ENCODE measurements around the gene DUSP28. TPM values are rescaled to one million over a fixed set of nuclear protein-coding genes. Genes with fewer than 3 reads are reported as not detected.

Gene DUSP28
- total and polyA plus RNA-seq, 2 donors from 2014 or later = 5.9 to 7.0 TPM

GRCh38 chr2:240588006-240588655 lies 28.0 kb downstream of the DUSP28 start:
- H3K4me1 ChIP-seq (ENCODE audit: control insufficient read depth in 2 of 3, insufficient read depth in 2 of 3, low read depth in 1 of 3, low read length in 3 of 3) = peaks cover 6 to 28% (median 25%) of the 10 kb centered on the region in 3 donors
- intact Hi-C loops (cut with DNase I) = no loop called here
- no peak for FAIRE-seq
- TF ChIP-seq CTCF (IDR thresholded peaks at IDR 0.05; ENCODE audit: borderline replicate concordance, extremely low read depth, insufficient read depth) = no peak
- H3K9me3 ChIP-seq (ENCODE audit: control insufficient read depth in 2 of 3, insufficient read depth in 1 of 3, low read length in 3 of 3) = no peaks in the 10 kb centered on the region
- peak in 1 of 5 donors; percentile 50 for DNase-seq
- H3K27me3 ChIP-seq (ENCODE audit: control insufficient read depth, insufficient read depth, low read length) = no peaks in the 10 kb centered on the region
- peaks cover 2 to 14% (median 8%) of the 10 kb centered on the region in 3 donors for H3K36me3 ChIP-seq (ENCODE audit: control insufficient read depth in 2 of 3, insufficient read depth in 3 of 3, low read length in 3 of 3)
- peak overlapping the region in 2 of 3 donors; percentile 67 to 97 for H3K4me3 ChIP-seq (ENCODE audit: low read length in 3 of 3)
- H3K9ac ChIP-seq (ENCODE audit: low read length in 3 of 3) = peak overlapping the region in 1 of 3 donors; percentile 75
- H3K27ac ChIP-seq (ENCODE audit: low read depth in 2 of 2, low read length in 2 of 2) = no peak overlapping the region

- Histone ChIP-seq H3K9ac (ENCODE audit: low read length in 3 of 3) (no peak overlapping the region), H3K27me3 (ENCODE audit: control insufficient read depth, insufficient read depth, low read length) (no peaks in the 10 kb centered on the region), H3K9me3 (ENCODE audit: control insufficient read depth in 2 of 3, insufficient read depth in 1 of 3, low read length in 3 of 3) (no peaks in the 10 kb centered on the region), H3K27ac (ENCODE audit: low read depth in 2 of 2, low read length in 2 of 2) (no peak overlapping the region), H3K4me1 (ENCODE audit: control insufficient read depth in 2 of 3, insufficient read depth in 2 of 3, low read depth in 1 of 3, low read length in 3 of 3) (peaks cover 6 to 28% (median 25%) of the 10 kb centered on the region in 3 donors), H3K4me3 (ENCODE audit: low read length in 3 of 3) (no peak overlapping the region), H3K36me3 (ENCODE audit: control insufficient read depth in 2 of 3, insufficient read depth in 3 of 3, low read length in 3 of 3) (peaks cover 2 to 14% (median 8%) of the 10 kb centered on the region in 3 donors)
- no peak for FAIRE-seq
- intact Hi-C loops (cut with DNase I) = no loop called here
- TF ChIP-seq CTCF (IDR thresholded peaks at IDR 0.05; ENCODE audit: borderline replicate concordance, extremely low read depth, insufficient read depth) = no peak
- peak in 1 of 5 donors; percentile 39 for DNase-seq
Measured at GRCh38 chr2:240588669-240589068, 28.5 kb downstream of the DUSP28 start.

GRCh38 chr2:240589375-240589774 lies 29.2 kb downstream of the DUSP28 start:
- Histone ChIP-seq H3K36me3 (ENCODE audit: control insufficient read depth in 2 of 3, insufficient read depth in 3 of 3, low read length in 3 of 3) (peaks cover 2 to 14% (median 8%) of the 10 kb centered on the region in 3 donors), H3K9me3 (ENCODE audit: control insufficient read depth in 2 of 3, insufficient read depth in 1 of 3, low read length in 3 of 3) (no peaks in the 10 kb centered on the region), H3K27ac (ENCODE audit: low read depth in 2 of 2, low read length in 2 of 2) (peak overlapping the region in 1 of 2 donors; percentile 55), H3K4me1 (ENCODE audit: control insufficient read depth in 2 of 3, insufficient read depth in 2 of 3, low read depth in 1 of 3, low read length in 3 of 3) (peaks cover 6 to 28% (median 25%) of the 10 kb centered on the region in 3 donors), H3K27me3 (ENCODE audit: control insufficient read depth, insufficient read depth, low read length) (no peaks in the 10 kb centered on the region), H3K4me3 (ENCODE audit: low read length in 3 of 3) (no peak overlapping the region), H3K9ac (ENCODE audit: low read length in 3 of 3) (no peak overlapping the region)
- FAIRE-seq (no peak), DNase-seq (peak in 1 of 5 donors; percentile 58)
- no peak for TF ChIP-seq CTCF (IDR thresholded peaks at IDR 0.05; ENCODE audit: borderline replicate concordance, extremely low read depth, insufficient read depth)
- intact Hi-C loops (cut with DNase I) = no loop called here

Measured in kidney (tissue), 14 donors.